PC-9 (cell line): ENCODE data around the gene SLC28A2. TPM values are rescaled to one million over a fixed set of nuclear protein-coding genes. Genes with fewer than 3 reads are reported as not detected.
A peak's percentile ranks its signal among the peaks of the same experiment; 100 is the strongest.

Experiments
- BruUV-seq: library from RNA; stranded (reverse); fragments of 400-500 nt; replicated peaks from 2 replicates; lab custom pipeline; 2021; lab: Mats Ljungman, UMichigan
- CTCF ChIA-PET: fragments of 300-600 bp; sonication (Branson Sonifier 250); formaldehyde crosslinking; loops from one replicate; lab custom pipeline; 2022; ENCODE audit warnings: antibody characterized with exemption; lab: Charles Lee
- POLR2A ChIA-PET: fragments of 300-600 bp; sonication (Branson Sonifier 250); formaldehyde crosslinking; loops from one replicate; lab custom pipeline; 2022; ENCODE audit warnings: antibody characterized with exemption; ENCODE audit not compliant: unreplicated experiment; lab: Charles Lee
- DNase-seq, 2 experiments: peaks; one replicate each; pipeline versions ENCODE4 v3.0.0 to v3.0.0-alpha.2; 2015 to 2022; ENCODE audit warnings: mixed read lengths in 1 of 2
- H2AFZ ChIP-seq: fragments of 200-600 bp; sonication (generic); 2 replicates; pipeline ENCODE4 v1.8.1; 2017; ENCODE audit warnings: antibody characterized with exemption
- H3F3A ChIP-seq: fragments of 200-600 bp; sonication (generic); 2 replicates; pipeline ENCODE4 v1.8.1; 2017; ENCODE audit warnings: antibody characterized with exemption, mild to moderate bottlenecking, low read depth; ENCODE audit not compliant: insufficient read depth
- H3K27ac ChIP-seq: fragments of 200-600 bp; sonication (generic); 2 replicates; pipeline ENCODE4 v1.6.1; 2016; ENCODE audit warnings: mixed run types
- H3K27me3 ChIP-seq: fragments of 200-600 bp; sonication (generic); 2 replicates; pipeline ENCODE4 v1.6.1; 2016; ENCODE audit warnings: low read depth, mixed run types; ENCODE audit not compliant: insufficient read depth
- H3K36me3 ChIP-seq: fragments of 200-600 bp; sonication (generic); 2 replicates; pipeline ENCODE4 v1.6.1; 2016; ENCODE audit warnings: low read depth, mixed run types
- H3K4me1 ChIP-seq: fragments of 200-600 bp; sonication (generic); replicated peaks from 2 replicates; pipeline ENCODE4 v1.6.1; 2016; ENCODE audit warnings: mixed run types; ENCODE audit not compliant: insufficient read depth
- H3K4me2 ChIP-seq: fragments of 200-600 bp; sonication (generic); 2 replicates; pipeline ENCODE4 v1.6.1; 2017; ENCODE audit warnings: mixed run types
- H3K4me3 ChIP-seq: fragments of 200-600 bp; sonication (generic); 2 replicates; pipeline ENCODE4 v1.6.1; 2016; ENCODE audit warnings: mixed run types
- H3K79me2 ChIP-seq: fragments of 200-600 bp; sonication (generic); 2 replicates; pipeline ENCODE4 v1.6.1; 2017; ENCODE audit warnings: low read depth, mixed run types
- H3K9me2 ChIP-seq: fragments of 200-600 bp; sonication (generic); 2 replicates; pipeline ENCODE4 v1.8.1; 2017; ENCODE audit warnings: mild to moderate bottlenecking; ENCODE audit not compliant: insufficient read depth
- H3K9me3 ChIP-seq: fragments of 200-600 bp; sonication (generic); 2 replicates; pipeline ENCODE4 v1.8.1; 2016; ENCODE audit warnings: low read depth; ENCODE audit not compliant: insufficient read depth
- H4K20me1 ChIP-seq: fragments of 200-600 bp; sonication (generic); 2 replicates; pipeline ENCODE4 v1.8.1; 2017; ENCODE audit not compliant: insufficient read depth
- CTCF ChIP-seq: fragments of 200-600 bp; sonication (generic); conservative IDR thresholded peaks from 2 replicates; pipeline ENCODE4 v1.6.1; 2017; ENCODE audit warnings: mixed run types, antibody characterized with exemption, mild to moderate bottlenecking, moderate library complexity
- EZH2 ChIP-seq: fragments of 200-600 bp; sonication (generic); IDR thresholded peaks from 2 replicates; pipeline ENCODE4 v1.8.0; 2017; ENCODE audit warnings: antibody characterized with exemption, low read depth
- intact Hi-C: fragments of 100-400 bp; cut with micrococcal nuclease; formaldehyde crosslinking; loops from one replicate; pipeline ENCODE4 v1.10.0; 2022; ENCODE audit not compliant: unreplicated experiment
- total RNA-seq: library from RNA; stranded (reverse); gene quantifications from 2 replicates; pipeline ENCODE4 v1.2.3, GENCODE V29; 2021

Gene SLC28A2
- total RNA-seq, 1 experiment from 2014 or later: not detected

DNA sequence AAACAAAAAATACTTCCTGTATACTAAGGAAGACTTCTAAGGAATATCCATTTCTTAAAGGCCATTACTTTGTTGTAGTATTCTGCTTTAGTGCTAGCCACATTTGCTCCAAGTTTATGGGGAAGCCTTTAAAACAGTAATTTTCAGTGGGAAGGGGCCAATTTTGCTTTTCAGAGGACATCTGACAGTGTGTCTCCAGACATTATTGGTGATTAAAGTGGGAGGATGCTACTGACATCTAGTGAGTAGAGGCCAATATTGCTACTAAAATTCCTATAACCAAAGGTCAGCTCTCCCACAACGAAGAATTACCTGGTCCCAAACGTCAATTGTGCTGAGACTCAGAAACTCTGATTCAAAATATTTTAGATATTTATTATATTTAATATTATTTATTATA is 24.8 kb downstream of the SLC28A2 start:
- Histone ChIP-seq H3K4me2 (no peak overlapping the region), H3K36me3 (no peaks in the 10 kb centered on the region), H3F3A (no peaks in the 10 kb centered on the region), H3K27me3 (no peaks in the 10 kb centered on the region), H4K20me1 (no peaks in the 10 kb centered on the region), H3K9me2 (no peaks in the 10 kb centered on the region), H3K9me3 (no peaks in the 10 kb centered on the region), H2AFZ (no peak overlapping the region), H3K4me3 (no peak overlapping the region), H3K4me1 (no peaks in the 10 kb centered on the region; the same call in 1 of the 2 replicates), H3K27ac (no peak overlapping the region), H3K79me2 (no peaks in the 10 kb centered on the region)
- intact Hi-C loops: no loop called here
- ChIA-PET CTCF (interaction anchor here (0.6 kb wide), 2 partner anchors 13 to 112 kb away, joined by 7 read pairs; no protein-coding TSS in a partner anchor), POLR2A (interaction anchor here (0.7 kb wide), 1 partner anchor 114 kb away, joined by 4 read pairs; no protein-coding TSS in a partner anchor)
- no TSS peak for BruUV-seq
- no peak for TF ChIP-seq EZH2
- peak; percentile 47; the same call in 1 of the 2 replicates for TF ChIP-seq CTCF
- DNase-seq: no peak

DNA sequence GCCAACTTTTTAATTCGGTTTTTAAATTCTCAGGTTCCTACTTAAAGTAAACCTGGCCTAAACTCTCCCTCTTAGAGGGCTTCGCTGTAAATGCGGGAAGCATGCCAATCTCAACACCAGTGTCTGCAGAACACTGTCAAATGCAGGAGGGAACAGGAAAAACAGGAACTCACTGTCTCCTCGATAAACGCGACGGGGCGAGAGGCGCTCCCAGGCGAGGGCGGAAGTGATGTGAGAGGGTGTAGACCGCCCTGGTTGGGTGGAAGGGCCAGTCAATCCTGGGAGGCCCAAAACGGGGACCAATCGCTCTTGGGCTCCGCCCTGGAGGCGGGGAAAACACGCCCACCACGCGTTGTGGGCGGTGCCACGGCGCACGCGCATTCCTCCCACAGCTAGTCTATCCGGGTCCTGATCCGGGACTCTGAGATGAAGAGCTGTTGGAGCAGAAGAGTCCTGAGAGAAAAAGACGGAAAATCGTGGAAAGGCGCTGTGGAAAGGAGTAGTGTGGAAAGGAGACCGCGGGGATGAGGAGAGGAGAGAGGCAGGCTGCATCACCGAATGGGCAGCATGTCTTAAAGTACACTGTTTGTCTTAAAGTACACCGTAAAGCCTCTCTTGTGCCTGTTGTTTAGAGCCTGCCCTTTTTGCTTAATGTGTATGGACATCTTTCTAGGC is 27.1 kb downstream of the SLC28A2 start:
- TF ChIP-seq EZH2 (no peak), CTCF (no peak)
- intact Hi-C loops: loop anchor here (1.0 to 2.0 kb wide), 2 partner anchors 79 to 152 kb away; no protein-coding TSS in a partner anchor
- Histone ChIP-seq H3K27me3 (no peaks in the 10 kb centered on the region), H3K36me3 (no peaks in the 10 kb centered on the region), H3K9me2 (no peaks in the 10 kb centered on the region), H3K4me1 (no peaks in the 10 kb centered on the region; the same call in 1 of the 2 replicates), H2AFZ (peak overlapping the region; percentile 92), H3F3A (no peaks in the 10 kb centered on the region), H3K9me3 (no peaks in the 10 kb centered on the region), H3K27ac (no peak overlapping the region), H3K4me3 (peak overlapping the region; percentile 67), H4K20me1 (no peaks in the 10 kb centered on the region), H3K79me2 (no peaks in the 10 kb centered on the region), H3K4me2 (peak overlapping the region; percentile 88)
- DNase-seq: peak; percentile 92 to 98
- no TSS peak for BruUV-seq
- ChIA-PET CTCF (no interaction called here), POLR2A (interaction anchor here (0.6 to 0.9 kb wide), 7 partner anchors 76 to 260 kb away, joined by 3 to 12 read pairs (median 4); a partner anchor contains a TSS)

- Histone ChIP-seq H3K36me3 (no peaks in the 10 kb centered on the region), H3K79me2 (no peaks in the 10 kb centered on the region), H2AFZ (no peak overlapping the region), H3K9me2 (no peaks in the 10 kb centered on the region), H4K20me1 (no peaks in the 10 kb centered on the region), H3F3A (no peaks in the 10 kb centered on the region), H3K4me3 (no peak overlapping the region), H3K27ac (no peak overlapping the region), H3K27me3 (no peaks in the 10 kb centered on the region), H3K4me1 (no peaks in the 10 kb centered on the region), H3K4me2 (no peak overlapping the region), H3K9me3 (no peaks in the 10 kb centered on the region)
- intact Hi-C loops: no loop called here
- DNase-seq: peak in 1 of 2 experiments; percentile 40
- TF ChIP-seq CTCF (no peak), EZH2 (no peak)
- BruUV-seq: no TSS peak
- POLR2A ChIA-PET: no interaction called here
- CTCF ChIA-PET: no interaction called here
These were observed 33.4 kb downstream of the SLC28A2 start for GRCh38 chr15:45285413-45285812.
